Neuronal stem cell (in vitro differentiated cells): ENCODE measurements around the gene SEL1L.

Source experiments
- DNase-seq: peaks from one replicate; pipeline ENCODE4 v3.0.0-alpha.2; 2013; ENCODE audit warnings: low spot score
- H2AFZ ChIP-seq: one replicate; pipeline ENCODE4 v1.6.1; 2013; ENCODE audit warnings: mild to moderate bottlenecking, low read length, inconsistent platforms
- H2AK5ac ChIP-seq: 2 replicates; pipeline ENCODE4 v1.6.1; 2013; ENCODE audit warnings: low read depth, mild to moderate bottlenecking, inconsistent platforms, low read length, moderate library complexity, mixed read lengths
- H2BK120ac ChIP-seq: 2 replicates; pipeline ENCODE4 v1.6.1; 2013; ENCODE audit warnings: low read depth, mild to moderate bottlenecking, inconsistent platforms, low read length, moderate library complexity, mixed read lengths
- H2BK12ac ChIP-seq: one replicate; pipeline ENCODE4 v1.6.1; 2013; ENCODE audit warnings: low read length, inconsistent platforms
- H2BK15ac ChIP-seq: 2 replicates; pipeline ENCODE4 v1.6.1; 2013; ENCODE audit warnings: mild to moderate bottlenecking, low read length, inconsistent platforms, mixed read lengths
- H2BK5ac ChIP-seq: one replicate; pipeline ENCODE4 v1.6.1; 2013; ENCODE audit warnings: inconsistent platforms, mild to moderate bottlenecking, low read length, moderate library complexity
- H3K14ac ChIP-seq: one replicate; pipeline ENCODE4 v1.6.1; 2013; ENCODE audit warnings: low read length, inconsistent platforms
- H3K18ac ChIP-seq: 2 replicates; pipeline ENCODE4 v1.6.1; 2013; ENCODE audit warnings: low read length, inconsistent platforms
- H3K23ac ChIP-seq: 2 replicates; pipeline ENCODE4 v1.6.1; 2013; ENCODE audit warnings: low read depth, mild to moderate bottlenecking, mixed read lengths, low read length, inconsistent platforms; ENCODE audit not compliant: poor library complexity
- H3K27ac ChIP-seq: replicated peaks from 3 replicates; pipeline ENCODE4 v1.5.1; 2013; ENCODE audit warnings: low read length, inconsistent platforms
- H3K27me3 ChIP-seq, 3 experiments: 2 replicates each; pipeline ENCODE4 v1.6.1; 2013; ENCODE audit warnings: low read length in 3 of 3, mild to moderate bottlenecking in 2 of 3, inconsistent platforms in 1 of 3, low read depth in 1 of 3, mixed read lengths in 1 of 3, moderate library complexity in 1 of 3; ENCODE audit not compliant: control insufficient read depth in 3 of 3, insufficient read depth in 3 of 3
- H3K36me3 ChIP-seq, 2 donors: replicated peaks in 1 of 2; 2 replicates each; pipeline ENCODE4 v1.6.1; 2013; ENCODE audit warnings: low read length in 2 of 2; ENCODE audit not compliant: control insufficient read depth in 2 of 2, insufficient read depth in 2 of 2
- H3K4ac ChIP-seq: 2 replicates; pipeline ENCODE4 v1.6.1; 2013; ENCODE audit warnings: inconsistent platforms, mild to moderate bottlenecking, low read length, moderate library complexity
- H3K4me1 ChIP-seq, 2 donors: 1 replicate in 1 of 2; 2 replicates in 1 of 2; pipeline ENCODE4 v1.6.1; 2013; ENCODE audit warnings: low read length in 2 of 2, low read depth in 1 of 2; ENCODE audit not compliant: control insufficient read depth in 2 of 2, insufficient read depth in 1 of 2
- H3K4me2 ChIP-seq: one replicate; pipeline ENCODE4 v1.6.1; 2013; ENCODE audit warnings: mild to moderate bottlenecking, low read length, inconsistent platforms; ENCODE audit not compliant: insufficient read depth, poor library complexity, severe bottlenecking
- H3K4me3 ChIP-seq, 2 donors: 2 replicates each; pipeline ENCODE4 v1.5.1; 2013; ENCODE audit warnings: low read length in 2 of 2, mild to moderate bottlenecking in 2 of 2, inconsistent platforms in 1 of 2, moderate library complexity in 1 of 2
- H3K79me1 ChIP-seq: one replicate; pipeline ENCODE4 v1.6.1; 2013; ENCODE audit warnings: low read depth, mild to moderate bottlenecking, inconsistent platforms, low read length, moderate library complexity
- H3K9ac ChIP-seq: one replicate; pipeline ENCODE4 v1.6.1; 2013; ENCODE audit warnings: mild to moderate bottlenecking, low read depth, low read length, inconsistent platforms; ENCODE audit not compliant: poor library complexity
- H3K9me3 ChIP-seq, 2 donors: replicated peaks in 1 of 2; 2 replicates each; pipeline versions ENCODE3 to v1.6.1; 2013; ENCODE audit warnings: low read length in 2 of 2, mild to moderate bottlenecking in 2 of 2, inconsistent platforms in 1 of 2, low read depth in 1 of 2, mixed read lengths in 1 of 2, moderate library complexity in 1 of 2; ENCODE audit not compliant: control insufficient read depth in 2 of 2, insufficient read depth in 1 of 2
- H4K8ac ChIP-seq: one replicate; pipeline ENCODE4 v1.6.1; 2013; ENCODE audit warnings: low read depth, mild to moderate bottlenecking, inconsistent platforms, low read length, moderate library complexity
- H4K91ac ChIP-seq: one replicate; pipeline ENCODE4 v1.6.1; 2013; ENCODE audit warnings: low read length, low read depth, mild to moderate bottlenecking, inconsistent platforms; ENCODE audit not compliant: poor library complexity
- WGBS, 2 donors: extraction: QIAGEN DNeasy Blood & Tissue Kit; methylation state at CpG; one replicate each; pipeline ENCODE4 v1.1.7; 2013; ENCODE audit warnings: missing lambda C conversion rate in 2 of 2, mixed read lengths in 1 of 2; ENCODE audit not compliant: insufficient read length in 2 of 2, insufficient replicate concordance in 1 of 2; ENCODE audit errors: extremely low coverage in 2 of 2; 5-methylcytosine and 5-hydroxymethylcytosine counted together

Gene SEL1L

GRCh38 chr14:81509321-81509720, 24.3 kb downstream of the SEL1L start:
- H2AFZ ChIP-seq = no peak overlapping the region
- H3K4ac ChIP-seq = no peak overlapping the region
- no peak overlapping the region for H3K14ac ChIP-seq
- H3K36me3 ChIP-seq = peaks cover 8 to 32% of the 10 kb centered on the region in 2 donors
- no peak overlapping the region for H3K23ac ChIP-seq
- H3K9me3 ChIP-seq = no peaks in the 10 kb centered on the region
- H2AK5ac ChIP-seq = no peak overlapping the region
- no peak overlapping the region for H2BK15ac ChIP-seq
- no CpG with 5 or more reads among the region's 5 CpGs for WGBS, 2 donors
- H3K4me1 ChIP-seq = peaks cover 7 to 10% of the 10 kb centered on the region in 2 donors
- no peak overlapping the region for H3K18ac ChIP-seq
- no peak overlapping the region for H3K9ac ChIP-seq
- no peak overlapping the region for H2BK5ac ChIP-seq
- DNase-seq = no peak
- no peak overlapping the region for H3K27ac ChIP-seq
- H3K27me3 ChIP-seq = no peaks in the 10 kb centered on the region
- H3K79me1 ChIP-seq = no peaks in the 10 kb centered on the region
- no peak overlapping the region for H4K91ac ChIP-seq
- H4K8ac ChIP-seq = no peak overlapping the region
- H2BK120ac ChIP-seq = no peak overlapping the region
- H3K4me3 ChIP-seq = no peak overlapping the region
- H3K4me2 ChIP-seq = no peak overlapping the region
- H2BK12ac ChIP-seq = no peak overlapping the region

- Histone ChIP-seq H2BK120ac (no peak overlapping the region), H3K27ac (no peak overlapping the region), H2BK12ac (no peak overlapping the region), H3K4ac (no peak overlapping the region), H2BK15ac (no peak overlapping the region), H3K36me3 (peaks cover 12 to 58% of the 10 kb centered on the region in 2 donors), H3K23ac (no peak overlapping the region), H3K4me2 (no peak overlapping the region), H3K79me1 (no peaks in the 10 kb centered on the region), H4K8ac (no peak overlapping the region), H4K91ac (no peak overlapping the region), H3K14ac (no peak overlapping the region), H2BK5ac (no peak overlapping the region), H3K4me3 (no peak overlapping the region), H3K4me1 (peaks cover 6% of the 10 kb centered on the region in 2 donors), H3K27me3 (no peaks in the 10 kb centered on the region), H2AK5ac (no peak overlapping the region), H3K18ac (no peak overlapping the region), H2AFZ (no peak overlapping the region), H3K9me3 (no peaks in the 10 kb centered on the region), H3K9ac (no peak overlapping the region)
- DNase-seq = no peak
Measured at GRCh38 chr14:81506487-81506886, 27.2 kb downstream of the SEL1L start.

DNA sequence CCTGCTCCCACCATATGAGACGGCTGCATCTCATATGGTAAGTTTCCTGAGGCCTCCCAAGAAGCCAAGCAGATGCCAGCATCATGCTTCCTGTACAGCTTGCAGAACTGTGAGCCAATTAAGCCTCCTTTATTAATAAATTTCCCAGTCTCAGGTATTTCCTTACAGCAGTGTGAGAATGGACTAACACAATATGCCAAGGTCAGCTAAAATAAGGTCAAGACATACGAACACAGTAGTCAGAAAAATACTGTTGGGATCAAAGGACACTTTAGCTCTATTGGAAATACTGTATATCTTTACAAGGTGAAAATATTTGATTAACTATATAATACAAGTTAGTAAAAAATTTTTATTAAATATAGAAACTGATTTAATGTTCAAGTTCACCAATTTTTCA, 28.8 kb downstream of the SEL1L start:
- Histone ChIP-seq H2BK5ac (no peak overlapping the region), H2BK15ac (no peak overlapping the region), H4K8ac (no peak overlapping the region), H2BK120ac (no peak overlapping the region), H3K4ac (no peak overlapping the region), H2AFZ (no peak overlapping the region), H3K4me2 (no peak overlapping the region), H3K27ac (no peak overlapping the region), H3K9ac (no peak overlapping the region), H2BK12ac (no peak overlapping the region), H3K79me1 (no peaks in the 10 kb centered on the region), H3K14ac (no peak overlapping the region), H3K36me3 (peaks cover 12 to 73% of the 10 kb centered on the region in 2 donors), H3K18ac (no peak overlapping the region), H3K9me3 (no peaks in the 10 kb centered on the region), H3K4me3 (no peak overlapping the region), H3K23ac (no peak overlapping the region), H2AK5ac (no peak overlapping the region), H3K27me3 (no peaks in the 10 kb centered on the region), H4K91ac (no peak overlapping the region), H3K4me1 (peaks cover 0 to 1% of the 10 kb centered on the region in 2 donors)
- no CpG with 5 or more reads among the region's 2 CpGs for WGBS, 2 donors
- DNase-seq = no peak

DNA sequence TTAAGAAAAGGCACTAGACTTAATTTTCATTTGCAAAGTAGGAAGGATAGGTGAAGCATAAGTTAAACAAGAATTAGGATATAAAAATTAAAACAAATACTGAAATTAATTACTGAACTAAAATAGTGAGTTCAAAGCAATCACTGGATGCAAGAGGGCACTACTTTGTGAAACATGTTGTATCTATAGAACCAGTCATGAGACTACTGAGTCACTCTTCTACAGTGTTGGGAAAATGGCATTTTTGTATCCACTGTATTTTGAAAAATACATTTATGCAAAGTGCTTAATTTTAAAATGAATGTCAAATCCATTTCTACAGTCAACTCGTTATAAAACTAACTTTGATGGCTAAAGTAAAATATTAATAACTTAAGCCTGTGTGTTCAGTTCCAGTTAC, 47.9 kb downstream of the SEL1L start:
- Histone ChIP-seq H2BK15ac (no peak overlapping the region), H3K4me2 (no peak overlapping the region), H2AFZ (no peak overlapping the region), H2BK120ac (no peak overlapping the region), H3K4ac (no peak overlapping the region), H2BK5ac (no peak overlapping the region), H3K18ac (no peak overlapping the region), H3K9me3 (no peaks in the 10 kb centered on the region), H3K27me3 (no peaks in the 10 kb centered on the region), H3K4me1 (peaks cover 0 to 4% of the 10 kb centered on the region in 2 donors), H3K23ac (no peak overlapping the region), H2BK12ac (no peak overlapping the region), H4K91ac (no peak overlapping the region), H3K9ac (no peak overlapping the region), H3K4me3 (no peak overlapping the region), H3K36me3 (peaks cover 19 to 94% of the 10 kb centered on the region in 2 donors), H3K14ac (no peak overlapping the region), H2AK5ac (no peak overlapping the region), H3K27ac (no peak overlapping the region), H3K79me1 (no peaks in the 10 kb centered on the region), H4K8ac (no peak overlapping the region)
- no CpG with 5 or more reads among the region's 1 CpG for WGBS, 2 donors
- DNase-seq = no peak
